HCT116 (cell line): ENCODE data around the gene NEMP1. TPM values are rescaled to one million over a fixed set of nuclear protein-coding genes. Genes with fewer than 3 reads are reported as not detected.

Experiments used
- ATAC-seq: fragments of 200-7000 bp; cut with Tn5 transposase; 2 replicates; pipeline ENCODE4 v1.9.1; 2020; ENCODE audit warnings: mild to moderate bottlenecking, moderate library complexity
- BruUV-seq: library from RNA; stranded (reverse); fragments of 400-500 nt; replicated peaks from 2 replicates; lab custom pipeline; 2021; lab: Mats Ljungman, UMichigan
- CTCF ChIA-PET: fragments of 300-600 bp; sonication (Branson Sonifier 250); formaldehyde crosslinking; loops from one replicate; lab custom pipeline; 2021; ENCODE audit warnings: antibody characterized with exemption; lab: Charles Lee
- POLR2A ChIA-PET: fragments of 300-600, 350-600 bp; sonication (Branson Sonifier 250); formaldehyde crosslinking; loops from one replicate; lab custom pipeline; 2021; ENCODE audit warnings: antibody characterized with exemption; lab: Charles Lee
- RAD21 ChIA-PET, 2 experiments: fragments of 300-600 bp; sonication (Branson Sonifier 250); formaldehyde crosslinking; loops; one replicate each; lab custom pipeline; 2023; ENCODE audit warnings: low total read pairs in 2 of 2; ENCODE audit not compliant: uncharacterized antibody in 2 of 2, unreplicated experiment in 2 of 2, low non-redundant PET in 1 of 2; lab: Charles Lee
- DNase-seq: peaks from one replicate; pipeline ENCODE4 v3.0.0-alpha.2; 2010; ENCODE audit warnings: low read depth, low spot score
- H2AFZ ChIP-seq: fragments of 200-600 bp; shearing (Covaris generic), sonication (generic); 2 replicates; pipeline ENCODE4 v1.6.1; 2017; ENCODE audit warnings: low read depth, mixed run types, mixed read lengths, antibody characterized with exemption, low read length; ENCODE audit not compliant: poor library complexity, severe bottlenecking
- H3K27ac ChIP-seq: 2 replicates; pipeline ENCODE4 v1.5.1; 2012; ENCODE audit warnings: low read depth, low read length
- H3K27me3 ChIP-seq: fragments of 200-600 bp; sonication (generic); 2 replicates; pipeline ENCODE4 v1.6.1; 2016; ENCODE audit warnings: mixed run types, low read length, mixed read lengths; ENCODE audit not compliant: insufficient read depth
- H3K36me3 ChIP-seq, 2 experiments: fragments of 200-500 bp in 1 of 2; fragments of 200-600 bp in 1 of 2; sonication (Bioruptor generic) in 1 of 2; sonication (generic) in 1 of 2; 2 replicates each; pipeline versions ENCODE4 v1.5.1 to v1.6.1; 2014 to 2016; ENCODE audit warnings: low read length in 2 of 2, inconsistent platforms in 1 of 2, mixed read lengths in 1 of 2, mixed run types in 1 of 2; ENCODE audit not compliant: insufficient read depth in 2 of 2, control insufficient read depth in 1 of 2
- H3K4me1 ChIP-seq, 2 experiments: fragments of 200-600 bp in 1 of 2; sonication (generic) in 1 of 2; 2 replicates each; pipeline versions ENCODE4 v1.5.1 to v1.6.1; 2012 to 2017; ENCODE audit warnings: low read length in 2 of 2, inconsistent platforms in 1 of 2, mild to moderate bottlenecking in 1 of 2, mixed read lengths in 1 of 2, mixed run types in 1 of 2, moderate library complexity in 1 of 2; ENCODE audit not compliant: insufficient read depth in 2 of 2, control insufficient read depth in 1 of 2
- H3K4me2 ChIP-seq: fragments of 200-600 bp; sonication (generic); 2 replicates; pipeline ENCODE4 v1.6.1; 2017; ENCODE audit warnings: mixed run types, low read length, mixed read lengths
- H3K4me3 ChIP-seq, 2 experiments: fragments of 200-600 bp in 1 of 2; sonication (generic) in 1 of 2; replicated peaks in 1 of 2; 2 replicates each; pipeline ENCODE4 v1.5.1; 2011 to 2016; ENCODE audit warnings: low read length in 2 of 2, control low read depth in 1 of 2, low read depth in 1 of 2, mild to moderate bottlenecking in 1 of 2, mixed read lengths in 1 of 2, mixed run types in 1 of 2
- H3K79me2 ChIP-seq: fragments of 200-600 bp; sonication (generic); 2 replicates; pipeline ENCODE4 v1.6.1; 2017; ENCODE audit warnings: mild to moderate bottlenecking, mixed run types, low read length, moderate library complexity, mixed read lengths; ENCODE audit not compliant: insufficient read depth
- H3K9ac ChIP-seq: fragments of 200-600 bp; sonication (generic); 2 replicates; pipeline ENCODE4 v1.6.1; 2016; ENCODE audit warnings: low read length, mixed read lengths
- H3K9me2 ChIP-seq: fragments of 200-600 bp; sonication (generic), shearing (Covaris generic); 2 replicates; pipeline ENCODE4 v1.6.1; 2017; ENCODE audit warnings: mixed run types, mild to moderate bottlenecking, moderate library complexity; ENCODE audit not compliant: insufficient read depth
- H3K9me3 ChIP-seq, 2 experiments: fragments of 200-500 bp in 1 of 2; fragments of 200-600 bp in 1 of 2; sonication (Bioruptor generic) in 1 of 2; sonication (generic) in 1 of 2; 2 replicates each; pipeline ENCODE4 v1.6.1; 2014 to 2017; ENCODE audit warnings: low read length in 2 of 2, mixed read lengths in 2 of 2, inconsistent platforms in 1 of 2, low read depth in 1 of 2, mild to moderate bottlenecking in 1 of 2, mixed run types in 1 of 2, moderate library complexity in 1 of 2; ENCODE audit not compliant: control insufficient read depth in 1 of 2, insufficient read depth in 1 of 2
- H4K20me1 ChIP-seq: fragments of 200-600 bp; sonication (generic), shearing (Covaris generic); 2 replicates; pipeline ENCODE4 v1.6.1; 2017; ENCODE audit warnings: mixed run types, mild to moderate bottlenecking, moderate library complexity; ENCODE audit not compliant: insufficient read depth
- CBX3 ChIP-seq: IDR thresholded peaks from 2 replicates; pipeline ENCODE4 v1.6.1; 2012; ENCODE audit warnings: low read depth
- CEBPB ChIP-seq: IDR thresholded peaks from 2 replicates; pipeline ENCODE4 v1.6.1; 2012; ENCODE audit warnings: low read depth
- EGR1 ChIP-seq: IDR thresholded peaks from 2 replicates; pipeline ENCODE4 v1.6.1; 2012; ENCODE audit warnings: low read depth
- ELF1 ChIP-seq: IDR thresholded peaks from 2 replicates; pipeline ENCODE4 v1.6.1; 2012; ENCODE audit warnings: low read depth, borderline replicate concordance
- EZH2 ChIP-seq: fragments of 200-600 bp; sonication (generic); IDR thresholded peaks from 2 replicates; pipeline ENCODE4 v1.6.1; 2017; ENCODE audit warnings: antibody characterized with exemption, mixed run types
- EZH2phosphoT487 ChIP-seq: fragments of 200-600 bp; IDR thresholded peaks from 2 replicates; pipeline ENCODE4 v1.6.1; 2018; ENCODE audit warnings: antibody characterized with exemption, borderline replicate concordance
- FOSL1 ChIP-seq: IDR thresholded peaks from 2 replicates; pipeline ENCODE4 v1.6.1; 2012; ENCODE audit warnings: low read depth
- POLR2A ChIP-seq: IDR thresholded peaks from 2 replicates; pipeline ENCODE4 v1.7.0; 2011; ENCODE audit warnings: borderline replicate concordance; ENCODE audit not compliant: insufficient read depth, insufficient read length; ENCODE audit errors: extremely low read depth
- POLR2AphosphoS5 ChIP-seq: IDR thresholded peaks from 2 replicates; pipeline ENCODE4 v1.6.1; 2011; ENCODE audit warnings: mild to moderate bottlenecking, low read depth, low read length, moderate library complexity
- RAD21 ChIP-seq: IDR thresholded peaks from 2 replicates; pipeline ENCODE4 v1.6.1; 2012; ENCODE audit warnings: low read depth, mild to moderate bottlenecking
- SIN3A ChIP-seq: IDR thresholded peaks from 2 replicates; pipeline ENCODE4 v1.6.1; 2012; ENCODE audit warnings: low read depth
- SP1 ChIP-seq: IDR thresholded peaks from 2 replicates; pipeline ENCODE4 v1.6.1; 2012; ENCODE audit warnings: low read depth
- SRF ChIP-seq: IDR thresholded peaks from 2 replicates; pipeline ENCODE4 v1.6.1; 2012; ENCODE audit warnings: low read depth
- YY1 ChIP-seq: IDR thresholded peaks from 2 replicates; pipeline ENCODE4 v1.6.1; 2011; ENCODE audit warnings: low read length, low read depth, moderate library complexity, mild to moderate bottlenecking; ENCODE audit not compliant: insufficient replicate concordance; ENCODE audit errors: extremely low read depth
- ZFX ChIP-seq: fragments of 450-650 bp; IDR thresholded peaks from 2 replicates; pipeline ENCODE4 v1.6.1; 2017
- ZNF274 ChIP-seq: fragments of 200-500 bp; sonication (Bioruptor generic); IDR thresholded peaks from 2 replicates; pipeline ENCODE4 v1.6.1; 2014; ENCODE audit warnings: mild to moderate bottlenecking, low read depth, low read length, inconsistent platforms
- intact Hi-C: fragments of 100-400 bp; cut with micrococcal nuclease; formaldehyde crosslinking; loops from 2 replicates; pipeline ENCODE4 v1.10.0; 2022
- total RNA-seq: library from RNA; stranded (reverse); gene quantifications from one replicate; pipeline ENCODE4 v1.2.1, GENCODE V29; 2021; ENCODE audit not compliant: unreplicated experiment
- TF ChIP-seq, protein P1 (sequence below): IDR thresholded peaks from 2 replicates; pipeline ENCODE4 v1.6.1; 2012
- TF ChIP-seq, protein P2 (sequence below): IDR thresholded peaks from 2 replicates; pipeline ENCODE4 v1.6.1; 2012
- TF ChIP-seq, protein P3 (sequence below), 3 experiments: fragments of 200-600 bp in 1 of 3; sonication (generic) in 1 of 3; IDR thresholded peaks in 2 of 3; conservative IDR thresholded peaks in 1 of 3; 2 replicates each; pipeline ENCODE4 v1.5.1; 2012 to 2017; ENCODE audit warnings: low read depth in 2 of 3, low read length in 2 of 3, antibody characterized with exemption in 1 of 3, borderline replicate concordance in 1 of 3, control low read depth in 1 of 3, mild to moderate bottlenecking in 1 of 3, mixed read lengths in 1 of 3, mixed run types in 1 of 3, moderate library complexity in 1 of 3; ENCODE audit not compliant: insufficient read depth in 1 of 3
- TF ChIP-seq, protein P4 (sequence below): IDR thresholded peaks from 2 replicates; pipeline ENCODE4 v1.6.1; 2012; ENCODE audit warnings: low read depth

The NEMP1 gene
- total RNA-seq, 1 experiment from 2014 or later = 35.2 TPM

DNA sequence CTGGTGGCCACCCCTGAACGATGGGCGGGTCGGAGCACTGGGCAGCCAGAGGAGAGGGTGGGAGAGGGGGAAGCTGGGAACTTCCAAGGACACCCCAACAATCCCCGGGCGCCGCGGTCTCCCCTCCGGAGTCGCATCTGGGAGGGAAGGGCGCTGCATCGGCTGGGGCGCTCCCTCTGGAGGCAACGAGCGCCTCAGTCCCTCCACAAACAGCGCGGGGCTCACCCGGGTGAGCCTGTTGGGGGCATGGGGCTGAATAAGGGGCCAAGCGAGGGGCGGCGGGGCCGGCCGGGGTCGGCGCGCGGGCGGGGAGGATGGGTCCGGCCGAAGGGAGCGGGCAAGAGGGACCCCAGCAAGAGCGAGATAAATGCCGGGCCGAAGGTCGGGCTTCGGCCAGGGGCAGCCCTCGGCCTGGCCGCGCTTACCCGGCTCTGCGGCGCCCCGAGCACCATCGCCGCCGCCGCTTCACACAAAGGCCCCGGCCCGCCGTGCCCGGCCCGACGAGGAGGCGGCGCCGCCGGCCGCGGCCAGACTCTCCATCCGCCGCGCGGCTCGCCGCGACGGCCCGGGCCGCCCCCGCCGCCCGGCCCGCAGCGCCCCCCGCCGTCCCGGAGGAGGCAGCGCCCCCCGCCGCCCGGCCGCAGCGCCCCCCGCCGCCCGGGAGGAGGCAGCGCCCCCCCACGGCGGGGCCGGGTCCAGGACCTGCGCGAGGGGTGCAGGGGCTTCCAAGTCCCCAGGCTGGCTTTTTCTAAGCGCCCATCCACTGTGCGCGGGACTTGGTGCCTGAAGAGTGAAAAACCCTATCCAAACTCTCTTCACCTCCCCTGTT lies 72.4 kb downstream of the NEMP1 start, which contains the start of gene ZBTB39:
ZBTB39 (minus strand) TSS at position 567 of the 829 bp plus-strand sequence. CDS start 1,629 bp downstream, outside the sequence.
- ChIA-PET POLR2A (no interaction called here), RAD21 (no interaction called here), CTCF (interaction anchor here (5.3 kb wide), 1 partner anchor 105 kb away, joined by 26 read pairs; the partner anchor contains the start of gene STAT6)
- Histone ChIP-seq H3K9ac (peak within 1 kb of the TSS; percentile 90), H3K4me2 (peak within 1 kb of the TSS; percentile 93), H3K9me3 (no peaks in the 10 kb centered on the region), H3K9me2 (no peaks in the 10 kb centered on the region), H4K20me1 (no peaks in the 10 kb centered on the region), H3K27me3 (no peaks in the 10 kb centered on the region), H2AFZ (peak within 1 kb of the TSS; percentile 91), H3K79me2 (peaks cover 41% of the 10 kb centered on the region), H3K27ac (peak within 1 kb of the TSS; percentile 50), H3K4me3 (peak within 1 kb of the TSS; percentile 82 to 96), H3K4me1 (peaks cover 4 to 30% of the 10 kb centered on the region in 2 experiments), H3K36me3 (peaks cover 13 to 23% of the 10 kb centered on the region in 2 experiments; a peak in 3 of 4 replicates)
- peak; percentile 87 for ATAC-seq
- intact Hi-C loops = loop anchor here (5.0 kb wide), 1 partner anchor 249 kb away; no protein-coding TSS in a partner anchor
- DNase-seq = peak; percentile 16
- BruUV-seq = no TSS peak
- TF ChIP-seq ZFX = peak; percentile 77
- no peak for TF ChIP-seq EZH2phosphoT487
- TF ChIP-seq POLR2AphosphoS5 = peak; percentile 82
- no peak for TF ChIP-seq SIN3A
- TF ChIP-seq EGR1 = no peak
- TF ChIP-seq, protein P1, sequence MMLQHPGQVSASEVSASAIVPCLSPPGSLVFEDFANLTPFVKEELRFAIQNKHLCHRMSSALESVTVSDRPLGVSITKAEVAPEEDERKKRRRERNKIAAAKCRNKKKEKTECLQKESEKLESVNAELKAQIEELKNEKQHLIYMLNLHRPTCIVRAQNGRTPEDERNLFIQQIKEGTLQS = no peak
- TF ChIP-seq RAD21 = no peak
- TF ChIP-seq YY1 = peak; percentile 7
- no peak for TF ChIP-seq ZNF274
- no peak for TF ChIP-seq CEBPB
- TF ChIP-seq, protein P2, sequence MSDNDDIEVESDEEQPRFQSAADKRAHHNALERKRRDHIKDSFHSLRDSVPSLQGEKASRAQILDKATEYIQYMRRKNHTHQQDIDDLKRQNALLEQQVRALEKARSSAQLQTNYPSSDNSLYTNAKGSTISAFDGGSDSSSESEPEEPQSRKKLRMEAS = no peak
- TF ChIP-seq, protein P3, sequence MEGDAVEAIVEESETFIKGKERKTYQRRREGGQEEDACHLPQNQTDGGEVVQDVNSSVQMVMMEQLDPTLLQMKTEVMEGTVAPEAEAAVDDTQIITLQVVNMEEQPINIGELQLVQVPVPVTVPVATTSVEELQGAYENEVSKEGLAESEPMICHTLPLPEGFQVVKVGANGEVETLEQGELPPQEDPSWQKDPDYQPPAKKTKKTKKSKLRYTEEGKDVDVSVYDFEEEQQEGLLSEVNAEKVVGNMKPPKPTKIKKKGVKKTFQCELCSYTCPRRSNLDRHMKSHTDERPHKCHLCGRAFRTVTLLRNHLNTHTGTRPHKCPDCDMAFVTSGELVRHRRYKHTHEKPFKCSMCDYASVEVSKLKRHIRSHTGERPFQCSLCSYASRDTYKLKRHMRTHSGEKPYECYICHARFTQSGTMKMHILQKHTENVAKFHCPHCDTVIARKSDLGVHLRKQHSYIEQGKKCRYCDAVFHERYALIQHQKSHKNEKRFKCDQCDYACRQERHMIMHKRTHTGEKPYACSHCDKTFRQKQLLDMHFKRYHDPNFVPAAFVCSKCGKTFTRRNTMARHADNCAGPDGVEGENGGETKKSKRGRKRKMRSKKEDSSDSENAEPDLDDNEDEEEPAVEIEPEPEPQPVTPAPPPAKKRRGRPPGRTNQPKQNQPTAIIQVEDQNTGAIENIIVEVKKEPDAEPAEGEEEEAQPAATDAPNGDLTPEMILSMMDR (IDR thresholded peaks at IDR 0.05 in 2 of 3, conservative IDR thresholded peaks at IDR 0.05 in 1 of 3; ENCODE audit: borderline replicate concordance in 1 of 3, insufficient read depth in 1 of 3, low read depth in 2 of 3, low read length in 2 of 3) = peak; percentile 47 to 85 (median 60)
- TF ChIP-seq, protein P4, sequence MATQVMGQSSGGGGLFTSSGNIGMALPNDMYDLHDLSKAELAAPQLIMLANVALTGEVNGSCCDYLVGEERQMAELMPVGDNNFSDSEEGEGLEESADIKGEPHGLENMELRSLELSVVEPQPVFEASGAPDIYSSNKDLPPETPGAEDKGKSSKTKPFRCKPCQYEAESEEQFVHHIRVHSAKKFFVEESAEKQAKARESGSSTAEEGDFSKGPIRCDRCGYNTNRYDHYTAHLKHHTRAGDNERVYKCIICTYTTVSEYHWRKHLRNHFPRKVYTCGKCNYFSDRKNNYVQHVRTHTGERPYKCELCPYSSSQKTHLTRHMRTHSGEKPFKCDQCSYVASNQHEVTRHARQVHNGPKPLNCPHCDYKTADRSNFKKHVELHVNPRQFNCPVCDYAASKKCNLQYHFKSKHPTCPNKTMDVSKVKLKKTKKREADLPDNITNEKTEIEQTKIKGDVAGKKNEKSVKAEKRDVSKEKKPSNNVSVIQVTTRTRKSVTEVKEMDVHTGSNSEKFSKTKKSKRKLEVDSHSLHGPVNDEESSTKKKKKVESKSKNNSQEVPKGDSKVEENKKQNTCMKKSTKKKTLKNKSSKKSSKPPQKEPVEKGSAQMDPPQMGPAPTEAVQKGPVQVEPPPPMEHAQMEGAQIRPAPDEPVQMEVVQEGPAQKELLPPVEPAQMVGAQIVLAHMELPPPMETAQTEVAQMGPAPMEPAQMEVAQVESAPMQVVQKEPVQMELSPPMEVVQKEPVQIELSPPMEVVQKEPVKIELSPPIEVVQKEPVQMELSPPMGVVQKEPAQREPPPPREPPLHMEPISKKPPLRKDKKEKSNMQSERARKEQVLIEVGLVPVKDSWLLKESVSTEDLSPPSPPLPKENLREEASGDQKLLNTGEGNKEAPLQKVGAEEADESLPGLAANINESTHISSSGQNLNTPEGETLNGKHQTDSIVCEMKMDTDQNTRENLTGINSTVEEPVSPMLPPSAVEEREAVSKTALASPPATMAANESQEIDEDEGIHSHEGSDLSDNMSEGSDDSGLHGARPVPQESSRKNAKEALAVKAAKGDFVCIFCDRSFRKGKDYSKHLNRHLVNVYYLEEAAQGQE = no peak
- TF ChIP-seq SP1 = no peak
- TF ChIP-seq SRF = no peak
- TF ChIP-seq POLR2A = peak; percentile 37
- TF ChIP-seq CBX3 = no peak
- no peak for TF ChIP-seq ELF1
- TF ChIP-seq EZH2 = no peak
- TF ChIP-seq FOSL1 = no peak
